Astrocyte (in vitro differentiated cells and primary cell): Measurements from ENCODE around the gene CYBRD1.

ENCODE experiments used
- EZH2 ChIP-seq: IDR thresholded peaks from 2 replicates; pipeline ENCODE4 v1.6.1; 2012; ENCODE audit warnings: mild to moderate bottlenecking, low read length, inconsistent platforms; ENCODE audit not compliant: insufficient read depth
- TF ChIP-seq, protein P1 (sequence below): IDR thresholded peaks from 2 replicates; pipeline ENCODE4 v1.5.1; 2011; ENCODE audit warnings: low read depth, mild to moderate bottlenecking, inconsistent platforms, low read length, moderate library complexity; ENCODE audit not compliant: insufficient read depth

DNA sequence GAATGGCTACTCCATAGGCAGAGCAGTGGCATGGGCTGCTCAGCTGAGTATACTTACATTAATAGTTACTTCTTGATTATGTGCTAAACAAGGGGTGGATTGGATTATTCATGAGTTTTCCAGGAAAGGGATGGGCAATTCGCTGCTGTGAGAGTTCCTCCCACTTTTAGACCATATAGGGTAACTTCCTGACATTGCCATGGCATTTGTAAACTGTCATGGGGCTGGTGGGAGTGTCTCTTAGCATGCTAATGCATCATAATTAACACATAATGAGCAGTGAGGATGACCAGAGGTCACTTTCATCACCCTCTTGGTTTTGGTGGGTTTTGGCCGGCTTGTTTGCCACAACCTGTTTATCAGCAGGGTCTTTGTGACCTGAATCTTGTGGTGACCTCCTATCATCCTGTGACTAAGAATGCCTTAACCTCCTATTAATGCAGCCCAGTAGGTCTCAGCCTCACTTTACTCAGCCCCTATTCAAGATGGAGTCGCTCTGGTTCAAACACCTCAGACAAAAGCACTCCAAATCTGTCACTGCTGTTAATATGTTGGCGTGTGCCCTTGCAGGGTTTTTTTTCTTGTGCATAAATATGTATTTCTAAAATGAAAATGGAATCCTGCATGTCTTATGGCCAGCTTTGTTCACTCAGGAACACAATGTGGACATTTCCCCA, 56.0 kb downstream of the CYBRD1 start:
- TF ChIP-seq, protein P1, sequence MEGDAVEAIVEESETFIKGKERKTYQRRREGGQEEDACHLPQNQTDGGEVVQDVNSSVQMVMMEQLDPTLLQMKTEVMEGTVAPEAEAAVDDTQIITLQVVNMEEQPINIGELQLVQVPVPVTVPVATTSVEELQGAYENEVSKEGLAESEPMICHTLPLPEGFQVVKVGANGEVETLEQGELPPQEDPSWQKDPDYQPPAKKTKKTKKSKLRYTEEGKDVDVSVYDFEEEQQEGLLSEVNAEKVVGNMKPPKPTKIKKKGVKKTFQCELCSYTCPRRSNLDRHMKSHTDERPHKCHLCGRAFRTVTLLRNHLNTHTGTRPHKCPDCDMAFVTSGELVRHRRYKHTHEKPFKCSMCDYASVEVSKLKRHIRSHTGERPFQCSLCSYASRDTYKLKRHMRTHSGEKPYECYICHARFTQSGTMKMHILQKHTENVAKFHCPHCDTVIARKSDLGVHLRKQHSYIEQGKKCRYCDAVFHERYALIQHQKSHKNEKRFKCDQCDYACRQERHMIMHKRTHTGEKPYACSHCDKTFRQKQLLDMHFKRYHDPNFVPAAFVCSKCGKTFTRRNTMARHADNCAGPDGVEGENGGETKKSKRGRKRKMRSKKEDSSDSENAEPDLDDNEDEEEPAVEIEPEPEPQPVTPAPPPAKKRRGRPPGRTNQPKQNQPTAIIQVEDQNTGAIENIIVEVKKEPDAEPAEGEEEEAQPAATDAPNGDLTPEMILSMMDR: no peak
- TF ChIP-seq EZH2: no peak
